GM04503 (cell line): ENCODE measurements around the gene PWP2.
"Not testable (repeated sequence)": the region's sequence is repeated elsewhere in the genome, so short reads cannot be mapped to it uniquely, and the experiment has no call there.

Experiments
- DNase-seq: peaks from one replicate; pipeline ENCODE4 v3.0.0-alpha.2; 2012; ENCODE audit warnings: low read depth

PWP2 gene

GRCh38 chr21:44138039-44138438 is 30.8 kb downstream of the PWP2 start:
- DNase-seq, result not testable (repeated sequence)

- not testable (repeated sequence) for DNase-seq
Observed at GRCh38 chr21:44139787-44140551, 32.8 kb downstream of the PWP2 start.

- DNase-seq, result not testable (repeated sequence)
Observed at GRCh38 chr21:44140552-44140932, 33.3 kb downstream of the PWP2 start.

GRCh38 chr21:44142470-44142869 is 35.3 kb downstream of the PWP2 start:
- DNase-seq, result not testable (repeated sequence)

GRCh38 chr21:44143380-44143779 is 36.2 kb downstream of the PWP2 start:
- DNase-seq, result not testable (repeated sequence)

- not testable (repeated sequence) for DNase-seq
Observed at GRCh38 chr21:44143996-44144395, 36.8 kb downstream of the PWP2 start.

- not testable (repeated sequence) for DNase-seq
Observed at GRCh38 chr21:44144784-44145602, 37.8 kb downstream of the PWP2 start.

GRCh38 chr21:44145616-44146015 is 38.4 kb downstream of the PWP2 start:
- DNase-seq, result not testable (repeated sequence)

GRCh38 chr21:44147108-44147507 is 39.9 kb downstream of the PWP2 start:
- not testable (repeated sequence) for DNase-seq

- not testable (repeated sequence) for DNase-seq
Observed at GRCh38 chr21:44150255-44150654, 43.1 kb downstream of the PWP2 start.

- DNase-seq, result not testable (repeated sequence)
Observed at GRCh38 chr21:44153214-44153888, 46.2 kb downstream of the PWP2 start.

GRCh38 chr21:44153889-44154228 is 46.7 kb downstream of the PWP2 start:
- not testable (repeated sequence) for DNase-seq

- DNase-seq, result not testable (repeated sequence)
Observed at GRCh38 chr21:44154816-44155230, 47.6 kb downstream of the PWP2 start.

GRCh38 chr21:44155231-44155993 is 48.2 kb downstream of the PWP2 start:
- not testable (repeated sequence) for DNase-seq

GRCh38 chr21:44155994-44156380 is 48.8 kb downstream of the PWP2 start:
- not testable (repeated sequence) for DNase-seq

- not testable (repeated sequence) for DNase-seq
Observed at GRCh38 chr21:44157439-44158081, 50.4 kb downstream of the PWP2 start.

- DNase-seq, result not testable (repeated sequence)
Observed at GRCh38 chr21:44158082-44158468, 50.9 kb downstream of the PWP2 start.

- not testable (repeated sequence) for DNase-seq
Observed at GRCh38 chr21:44159349-44160297, 52.4 kb downstream of the PWP2 start.

- not testable (repeated sequence) for DNase-seq
Observed at GRCh38 chr21:44160298-44160672, 53.1 kb downstream of the PWP2 start.

GRCh38 chr21:44160821-44161220 is 53.6 kb downstream of the PWP2 start:
- DNase-seq, result not testable (repeated sequence)
